Measurements from ENCODE around the gene PCDHB5. TPM values are rescaled to one million over a fixed set of nuclear protein-coding genes. Genes with fewer than 3 reads are reported as not detected.
A peak's percentile ranks its signal among the peaks of the same experiment; 100 is the strongest.
"Not testable (repeated sequence)": the region's sequence is repeated elsewhere in the genome, so short reads cannot be mapped to it uniquely, and the experiment has no call there.

Gene PCDHB5
- total and polyA plus RNA-seq, 2 donors (not counting 1 experiment from before 2014, with no cell fraction given) = not detected

DNA sequence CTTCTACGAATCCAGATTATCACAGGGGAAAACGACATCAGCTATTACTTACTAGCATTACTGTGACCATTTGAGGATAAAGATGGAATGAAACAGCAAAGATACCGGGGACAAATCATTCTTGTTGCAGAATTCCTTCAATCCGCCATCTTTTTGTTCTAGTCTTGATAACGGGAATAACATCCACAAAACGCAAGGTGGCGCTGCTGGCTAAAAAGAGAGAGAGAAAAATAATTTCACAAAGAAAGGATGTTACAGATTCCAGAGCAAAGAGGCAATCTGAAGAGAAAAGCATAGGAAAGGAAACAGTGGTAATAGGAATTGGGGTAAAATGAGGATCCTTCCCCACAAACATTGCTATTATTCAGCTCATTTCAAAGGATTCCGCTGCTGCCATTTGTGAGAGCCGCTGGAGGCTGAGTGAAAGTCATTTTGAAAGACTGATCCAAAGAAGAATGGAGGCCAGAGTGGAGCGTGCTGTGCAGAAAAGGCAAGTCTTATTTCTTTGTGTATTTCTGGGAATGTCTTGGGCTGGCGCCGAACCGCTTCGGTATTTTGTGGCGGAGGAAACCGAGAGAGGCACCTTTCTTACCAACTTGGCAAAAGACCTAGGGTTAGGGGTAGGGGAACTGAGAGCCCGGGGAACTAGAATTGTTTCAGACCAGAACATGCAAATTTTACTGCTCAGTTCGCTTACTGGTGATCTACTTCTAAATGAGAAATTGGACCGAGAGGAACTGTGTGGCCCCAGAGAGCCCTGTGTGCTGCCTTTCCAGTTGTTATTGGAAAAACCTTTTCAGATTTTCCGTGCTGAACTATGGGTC, 37.6 kb downstream of the PCDHB5 start, which contains the start of gene PCDHB7:
Gene PCDHB7 (plus strand): TSS at position 264 of the 824 bp plus-strand sequence. CDS start 192 bp downstream, at position 456.
- intact Hi-C loops (cut with micrococcal nuclease) = no loop called here
- DNase-seq = peak; percentile 18

DNA sequence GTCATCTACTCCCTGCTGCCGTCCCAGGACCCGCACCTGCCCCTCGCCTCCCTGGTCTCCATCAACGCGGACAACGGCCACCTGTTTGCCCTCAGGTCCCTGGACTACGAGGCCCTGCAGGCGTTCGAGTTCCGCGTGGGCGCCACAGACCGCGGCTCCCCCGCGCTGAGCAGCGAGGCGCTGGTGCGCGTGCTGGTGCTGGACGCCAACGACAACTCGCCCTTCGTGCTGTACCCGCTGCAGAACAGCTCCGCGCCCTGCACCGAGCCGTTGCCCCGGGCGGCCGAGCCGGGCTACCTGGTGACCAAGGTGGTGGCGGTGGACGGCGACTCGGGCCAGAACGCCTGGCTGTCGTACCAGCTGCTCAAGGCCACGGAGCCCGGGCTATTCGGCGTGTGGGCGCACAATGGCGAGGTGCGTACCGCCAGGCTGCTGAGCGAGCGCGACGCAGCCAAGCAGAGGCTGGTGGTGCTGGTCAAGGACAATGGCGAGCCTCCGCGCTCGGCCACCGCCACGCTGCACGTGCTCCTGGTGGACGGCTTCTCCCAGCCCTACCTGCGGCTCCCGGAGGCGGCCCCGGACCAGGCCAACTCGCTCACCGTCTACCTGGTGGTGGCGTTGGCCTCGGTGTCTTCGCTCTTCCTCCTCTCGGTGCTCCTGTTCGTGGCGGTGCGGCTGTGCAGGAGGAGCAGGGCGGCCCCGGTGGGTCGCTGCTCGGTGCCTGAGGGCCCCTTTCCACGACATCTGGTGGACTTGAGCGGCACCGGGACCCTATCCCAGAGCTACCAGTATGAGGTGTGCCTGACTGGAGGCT, 39.5 kb downstream of the PCDHB5 start:
- H3K4me3 ChIP-seq (ENCODE audit: control extremely low read depth in 1 of 5, extremely low read depth in 1 of 5, insufficient read depth in 1 of 5, low read depth in 2 of 5, low read length in 4 of 5); H3K27me3 ChIP-seq (replicated peaks in 1 of 4; ENCODE audit: control extremely low read depth in 1 of 4, control insufficient read depth in 3 of 4, insufficient read depth in 4 of 4, low read length in 3 of 4); H3K79me2 ChIP-seq (ENCODE audit: control insufficient read depth, insufficient read depth, low read length); H3K27ac Mint-ChIP-seq; POLR2A ChIA-PET; H3K4me3 Mint-ChIP-seq; CTCF ChIA-PET; H3K4me2 ChIP-seq (replicated peaks; ENCODE audit: low read depth, low read length, poor library complexity, severe bottlenecking); H3K27me3 Mint-ChIP-seq; H3K9me3 Mint-ChIP-seq (ENCODE audit: insufficient read depth); H3K9ac ChIP-seq (ENCODE audit: low read length); H3K4me1 Mint-ChIP-seq; H2AFZ ChIP-seq (ENCODE audit: insufficient read depth, low read depth, low read length, poor library complexity, severe bottlenecking); H4K20me1 ChIP-seq (ENCODE audit: control insufficient read depth, insufficient read depth, low read length, poor library complexity, severe bottlenecking); H3K36me3 ChIP-seq (replicated peaks in 1 of 2; ENCODE audit: control extremely low read depth in 1 of 2, control insufficient read depth in 1 of 2, extremely low read depth in 1 of 2, insufficient read depth in 2 of 2, low read length in 1 of 2); H3K27ac ChIP-seq (ENCODE audit: low read length in 2 of 2); ATAC-seq (ENCODE audit: low read depth); intact Hi-C loops (cut with micrococcal nuclease); DNase-seq; H3K4me1 ChIP-seq (ENCODE audit: control insufficient read depth in 2 of 2, insufficient read depth in 2 of 2, low read length in 2 of 2): not testable (repeated sequence)
- peaks cover 2 to 26% (median 3%) of the 10 kb centered on the region in 3 donors for H3K9me3 ChIP-seq (ENCODE audit: control extremely low read depth in 1 of 3, control insufficient read depth in 2 of 3, insufficient read depth in 1 of 3, low read length in 2 of 3)
- WGBS (ENCODE audit: insufficient coverage) = 57% methylated on average over 63 of the region's 79 CpGs

More for the DNA sequence above, 37.6 kb downstream of the PCDHB5 start, which contains the start of gene PCDHB7:
- no peaks in the 10 kb centered on the region for H4K20me1 ChIP-seq (ENCODE audit: control insufficient read depth, insufficient read depth, low read length, poor library complexity, severe bottlenecking)
- peaks cover 14% of the 10 kb centered on the region for H3K27me3 Mint-ChIP-seq
- peak within 1 kb of the TSS; percentile 51 for H2AFZ ChIP-seq (ENCODE audit: insufficient read depth, low read depth, low read length, poor library complexity, severe bottlenecking)
- H3K4me1 Mint-ChIP-seq = peaks cover 2% of the 10 kb centered on the region
- 57% methylated on average over 11 of the region's 20 CpGs for WGBS (ENCODE audit: insufficient coverage)
- ChIA-PET POLR2A (no interaction called here), CTCF (no interaction called here)
- no peak for ATAC-seq (ENCODE audit: low read depth)
- no peaks in the 10 kb centered on the region for H3K9me3 Mint-ChIP-seq (ENCODE audit: insufficient read depth)
- no peaks in the 10 kb centered on the region for H3K79me2 ChIP-seq (ENCODE audit: control insufficient read depth, insufficient read depth, low read length)
- no peak within 1 kb of the TSS for H3K4me3 Mint-ChIP-seq
- H3K9ac ChIP-seq (ENCODE audit: low read length) = no peak within 1 kb of the TSS
- H3K4me1 ChIP-seq (ENCODE audit: control insufficient read depth in 2 of 2, insufficient read depth in 2 of 2, low read length in 2 of 2) = peaks cover 0 to 4% of the 10 kb centered on the region in 2 donors
- H3K9me3 ChIP-seq (ENCODE audit: control extremely low read depth in 1 of 3, control insufficient read depth in 2 of 3, insufficient read depth in 1 of 3, low read length in 2 of 3) = peaks cover 2 to 20% (median 3%) of the 10 kb centered on the region in 3 donors
- H3K4me2 ChIP-seq (replicated peaks; ENCODE audit: low read depth, low read length, poor library complexity, severe bottlenecking) = peak within 1 kb of the TSS; percentile 15
- no peak within 1 kb of the TSS for H3K4me3 ChIP-seq (ENCODE audit: control extremely low read depth in 1 of 5, extremely low read depth in 1 of 5, insufficient read depth in 1 of 5, low read depth in 2 of 5, low read length in 4 of 5)
- peaks cover 0 to 3% (median 1%) of the 10 kb centered on the region in 4 experiments for H3K27me3 ChIP-seq (replicated peaks in 1 of 4; ENCODE audit: control extremely low read depth in 1 of 4, control insufficient read depth in 3 of 4, insufficient read depth in 4 of 4, low read length in 3 of 4)
- TF ChIP-seq, protein P1, sequence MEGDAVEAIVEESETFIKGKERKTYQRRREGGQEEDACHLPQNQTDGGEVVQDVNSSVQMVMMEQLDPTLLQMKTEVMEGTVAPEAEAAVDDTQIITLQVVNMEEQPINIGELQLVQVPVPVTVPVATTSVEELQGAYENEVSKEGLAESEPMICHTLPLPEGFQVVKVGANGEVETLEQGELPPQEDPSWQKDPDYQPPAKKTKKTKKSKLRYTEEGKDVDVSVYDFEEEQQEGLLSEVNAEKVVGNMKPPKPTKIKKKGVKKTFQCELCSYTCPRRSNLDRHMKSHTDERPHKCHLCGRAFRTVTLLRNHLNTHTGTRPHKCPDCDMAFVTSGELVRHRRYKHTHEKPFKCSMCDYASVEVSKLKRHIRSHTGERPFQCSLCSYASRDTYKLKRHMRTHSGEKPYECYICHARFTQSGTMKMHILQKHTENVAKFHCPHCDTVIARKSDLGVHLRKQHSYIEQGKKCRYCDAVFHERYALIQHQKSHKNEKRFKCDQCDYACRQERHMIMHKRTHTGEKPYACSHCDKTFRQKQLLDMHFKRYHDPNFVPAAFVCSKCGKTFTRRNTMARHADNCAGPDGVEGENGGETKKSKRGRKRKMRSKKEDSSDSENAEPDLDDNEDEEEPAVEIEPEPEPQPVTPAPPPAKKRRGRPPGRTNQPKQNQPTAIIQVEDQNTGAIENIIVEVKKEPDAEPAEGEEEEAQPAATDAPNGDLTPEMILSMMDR (IDR thresholded peaks at IDR 0.05) = peak; percentile 44
- no peak for TF ChIP-seq EZH2 (IDR thresholded peaks at IDR 0.05; ENCODE audit: borderline replicate concordance, insufficient read depth, low read depth, low read length, poor library complexity, severe bottlenecking)
- H3K27ac ChIP-seq (ENCODE audit: low read length in 2 of 2) = no peak within 1 kb of the TSS
- no peaks in the 10 kb centered on the region for H3K36me3 ChIP-seq (replicated peaks in 1 of 2; ENCODE audit: control extremely low read depth in 1 of 2, control insufficient read depth in 1 of 2, extremely low read depth in 1 of 2, insufficient read depth in 2 of 2, low read length in 1 of 2)
- no peak within 1 kb of the TSS for H3K27ac Mint-ChIP-seq

Data from B cell (primary cell).